Measurements from ENCODE around the gene SSTR5. TPM values are rescaled to one million over a fixed set of nuclear protein-coding genes. Genes with fewer than 3 reads are reported as not detected.

SSTR5 gene
- total RNA-seq, 2 donors from 2014 or later = 0.25 TPM; not detected in 1

GRCh38 chr16:1066584-1067172, 5.9 kb upstream of the SSTR5 start:
- intact Hi-C loops (cut with DNase I, micrococcal nuclease) = no loop called here
- DNase-seq (no peak), ATAC-seq (no peak)

- intact Hi-C loops (cut with DNase I, micrococcal nuclease) = no loop called here
- no peak for ATAC-seq
- DNase-seq = no peak
Measured at GRCh38 chr16:1067629-1068028, 4.9 kb upstream of the SSTR5 start.

GRCh38 chr16:1068451-1068850, 4.1 kb upstream of the SSTR5 start:
- no peak for ATAC-seq
- DNase-seq = no peak
- intact Hi-C loops (cut with DNase I, micrococcal nuclease) = no loop called here

GRCh38 chr16:1069154-1069553, 3.4 kb upstream of the SSTR5 start:
- no peak for DNase-seq
- intact Hi-C loops (cut with DNase I, micrococcal nuclease) = no loop called here
- ATAC-seq = no peak

- intact Hi-C loops (cut with DNase I, micrococcal nuclease) = no loop called here
Measured at GRCh38 chr16:1070084-1070863, 2.3 kb upstream of the SSTR5 start.

GRCh38 chr16:1070864-1071408, 1.6 kb upstream of the SSTR5 start:
- intact Hi-C loops (cut with DNase I, micrococcal nuclease) = no loop called here
- no peak for DNase-seq
- ATAC-seq = no peak

More at GRCh38 chr16:1070084-1070863, 2.3 kb upstream of the SSTR5 start:
- ATAC-seq (no peak), DNase-seq (no peak)

- intact Hi-C loops (cut with DNase I, micrococcal nuclease) = no loop called here
- ATAC-seq (no peak), DNase-seq (no peak)
Measured at GRCh38 chr16:1071561-1072225, 854 bp upstream of the SSTR5 start.

- intact Hi-C loops (cut with DNase I, micrococcal nuclease) = no loop called here
- DNase-seq (no peak), ATAC-seq (no peak)
Measured at GRCh38 chr16:1073262-1073558, 663 bp downstream of the SSTR5 start.

- DNase-seq = no peak
- ATAC-seq = no peak
- intact Hi-C loops (cut with DNase I, micrococcal nuclease) = no loop called here
Measured at GRCh38 chr16:1073566-1074378, 1.2 kb downstream of the SSTR5 start.

- ATAC-seq = no peak
- intact Hi-C loops (cut with DNase I, micrococcal nuclease) = no loop called here
- no peak for DNase-seq
Measured at GRCh38 chr16:1074379-1074649, 1.8 kb downstream of the SSTR5 start.

- ATAC-seq = no peak
- DNase-seq = no peak
- intact Hi-C loops (cut with DNase I, micrococcal nuclease) = no loop called here
Measured at GRCh38 chr16:1075546-1075945, 3.0 kb downstream of the SSTR5 start.

GRCh38 chr16:1076801-1077576, 4.4 kb downstream of the SSTR5 start:
- no peak for DNase-seq
- intact Hi-C loops (cut with DNase I, micrococcal nuclease) = no loop called here
- ATAC-seq = no peak

- intact Hi-C loops (cut with DNase I, micrococcal nuclease) = no loop called here
- DNase-seq = no peak
- ATAC-seq = no peak
Measured at GRCh38 chr16:1077877-1078578, 5.5 kb downstream of the SSTR5 start.

- intact Hi-C loops (cut with DNase I, micrococcal nuclease) = no loop called here
- ATAC-seq (peak; percentile 94), DNase-seq (peak; percentile 70 to 76)
Measured at GRCh38 chr16:1078579-1079021, 6.1 kb downstream of the SSTR5 start.

GRCh38 chr16:1079341-1079740, 6.8 kb downstream of the SSTR5 start:
- DNase-seq (no peak), ATAC-seq (no peak)
- intact Hi-C loops (cut with DNase I, micrococcal nuclease) = no loop called here

- DNase-seq = no peak
- no peak for ATAC-seq
- intact Hi-C loops (cut with DNase I, micrococcal nuclease) = no loop called here
Measured at GRCh38 chr16:1079786-1080525, 7.4 kb downstream of the SSTR5 start.

Measured in left colon (tissue), 2 donors.